Measurements from ENCODE around the gene KRTAP10-3. TPM values are rescaled to one million over a fixed set of nuclear protein-coding genes. Genes with fewer than 3 reads are reported as not detected.

The KRTAP10-3 gene
- polyA plus RNA-seq, 1 of the 3 experiments (the other 2 are of a cell fraction) = not detected

DNA sequence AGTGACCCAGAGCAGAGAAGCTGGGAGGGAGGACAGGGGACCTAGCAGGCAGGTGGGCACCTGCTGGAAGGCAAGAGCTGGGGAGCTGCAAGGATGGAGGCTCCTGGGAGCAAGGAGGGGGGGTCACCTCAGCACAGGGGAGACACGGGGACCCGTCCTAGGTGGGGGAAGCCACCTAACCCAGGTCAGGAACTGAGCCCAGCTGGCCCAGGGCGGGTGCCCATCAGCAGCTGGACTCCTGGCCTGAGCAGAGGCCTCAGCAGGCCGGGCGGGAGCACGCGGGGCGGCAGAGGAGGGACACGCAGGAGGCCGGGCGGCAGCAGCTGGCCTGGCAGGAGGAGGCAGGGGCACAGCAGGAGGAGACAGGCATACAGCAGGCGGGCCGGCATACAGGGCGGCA lies 19.5 kb downstream of the KRTAP10-3 start:
- no peak overlapping the region for H3K27ac ChIP-seq (ENCODE audit: low read depth in 2 of 2, low read length in 1 of 2)
- H3K36me3 ChIP-seq (replicated peaks in 1 of 2; ENCODE audit: control insufficient read depth in 1 of 2, insufficient read depth in 2 of 2, low read length in 1 of 2) = no peaks in the 10 kb centered on the region
- ChIA-PET CTCF (no interaction called here), POLR2A (no interaction called here)
- no peaks in the 10 kb centered on the region for H3F3A ChIP-seq (replicated peaks; ENCODE audit: insufficient read depth)
- TF ChIP-seq RXRA (IDR thresholded peaks at IDR 0.05; ENCODE audit: borderline replicate concordance, low read depth) (no peak), MEF2A (IDR thresholded peaks at IDR 0.05; ENCODE audit: borderline replicate concordance, low read depth) (no peak), SMC3 (IDR thresholded peaks at IDR 0.05; ENCODE audit: low read depth, low read length) (no peak), TEAD4 (IDR thresholded peaks at IDR 0.05; ENCODE audit: borderline replicate concordance, insufficient read depth) (no peak)
- TF ChIP-seq, protein P1, sequence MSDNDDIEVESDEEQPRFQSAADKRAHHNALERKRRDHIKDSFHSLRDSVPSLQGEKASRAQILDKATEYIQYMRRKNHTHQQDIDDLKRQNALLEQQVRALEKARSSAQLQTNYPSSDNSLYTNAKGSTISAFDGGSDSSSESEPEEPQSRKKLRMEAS (IDR thresholded peaks at IDR 0.05; ENCODE audit: low read depth) = no peak
- no peaks in the 10 kb centered on the region for H3K9me3 ChIP-seq
- no peak overlapping the region for H3K4me3 ChIP-seq (ENCODE audit: low read depth in 2 of 2, low read length in 1 of 2)
- H3K4me1 ChIP-seq (ENCODE audit: control insufficient read depth in 1 of 2, insufficient read depth in 2 of 2, low read depth in 1 of 2, low read length in 1 of 2) = no peaks in the 10 kb centered on the region
- H3K79me2 ChIP-seq (ENCODE audit: insufficient read depth) = no peaks in the 10 kb centered on the region
- 13% methylated on average over 4 of the region's 14 CpGs for WGBS (ENCODE audit: low lambda C conversion rate)
- H3K9me2 ChIP-seq = no peaks in the 10 kb centered on the region
- no peak for DNase-seq
- no peak overlapping the region for H3K4me2 ChIP-seq
- H2AFZ ChIP-seq (ENCODE audit: low read depth) = no peak overlapping the region
- no peaks in the 10 kb centered on the region for H4K20me1 ChIP-seq (ENCODE audit: insufficient read depth)
- no peak overlapping the region for H3K9ac ChIP-seq
- peaks cover 17% of the 10 kb centered on the region; the same call in 1 of the 2 replicates for H3K27me3 ChIP-seq (ENCODE audit: insufficient read depth)

DNA sequence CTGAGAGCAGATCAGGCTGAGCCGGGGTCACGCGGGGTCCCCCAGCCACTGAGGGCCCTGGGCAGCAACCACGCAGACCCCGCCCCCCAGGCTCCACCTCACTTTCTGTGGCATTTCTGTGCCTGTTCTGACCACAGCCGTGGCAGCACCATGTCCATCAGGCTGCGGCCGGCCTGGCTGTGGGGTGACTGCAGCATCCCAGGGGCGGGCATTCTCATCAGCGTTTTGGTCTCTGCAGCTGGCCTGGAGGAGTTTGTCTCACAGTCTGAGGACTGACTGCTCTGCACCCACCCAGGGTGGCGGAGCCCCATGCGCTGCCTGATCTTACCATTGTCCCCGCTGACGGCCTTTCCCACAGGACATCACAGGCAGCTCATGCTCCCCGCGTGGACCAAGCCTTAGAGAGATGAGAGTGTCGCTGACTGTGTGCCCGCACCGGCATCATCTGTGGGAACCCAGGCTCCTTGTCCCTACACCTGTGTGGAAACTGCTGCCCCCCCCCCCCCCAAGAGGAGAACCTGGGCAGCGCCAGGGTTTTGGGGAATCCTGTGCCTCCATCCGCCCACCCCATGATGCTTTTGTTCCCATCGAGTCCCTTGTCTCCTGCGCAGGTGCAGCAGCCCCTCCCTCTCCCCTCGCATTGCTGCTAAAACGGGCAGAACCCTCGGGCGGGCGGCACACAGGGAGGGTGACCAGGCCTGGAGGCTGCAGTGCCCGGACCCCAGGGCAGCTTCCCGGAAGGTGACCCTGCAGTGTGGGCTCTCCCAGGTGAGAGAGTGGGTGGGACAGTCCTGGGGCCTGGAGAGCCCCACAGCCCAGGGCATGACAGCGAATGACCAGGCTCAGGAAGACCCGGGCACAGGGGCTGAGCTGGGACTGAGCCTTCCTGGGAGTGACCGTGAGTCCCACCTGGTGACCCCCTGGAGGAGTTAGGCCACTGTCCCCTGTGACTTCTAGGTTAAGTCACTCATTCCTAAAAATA lies 20.4 kb downstream of the KRTAP10-3 start:
- WGBS (ENCODE audit: low lambda C conversion rate) = 18% methylated on average over 11 of the region's 33 CpGs
- ChIA-PET CTCF (interaction anchor here (0.9 kb wide), 1 partner anchor 28 kb away, joined by 3 read pairs; no protein-coding TSS in a partner anchor), POLR2A (no interaction called here)
- Histone ChIP-seq H3K9me3 (no peaks in the 10 kb centered on the region), H3K4me2 (no peak overlapping the region), H3K79me2 (ENCODE audit: insufficient read depth) (no peaks in the 10 kb centered on the region), H4K20me1 (ENCODE audit: insufficient read depth) (no peaks in the 10 kb centered on the region), H3K27ac (ENCODE audit: low read depth in 2 of 2, low read length in 1 of 2) (no peak overlapping the region), H3K4me1 (ENCODE audit: control insufficient read depth in 1 of 2, insufficient read depth in 2 of 2, low read depth in 1 of 2, low read length in 1 of 2) (no peaks in the 10 kb centered on the region), H3K36me3 (replicated peaks in 1 of 2; ENCODE audit: control insufficient read depth in 1 of 2, insufficient read depth in 2 of 2, low read length in 1 of 2) (no peaks in the 10 kb centered on the region), H3K27me3 (ENCODE audit: insufficient read depth) (peaks cover 19% of the 10 kb centered on the region; the same call in 1 of the 2 replicates), H2AFZ (ENCODE audit: low read depth) (no peak overlapping the region), H3K9me2 (no peaks in the 10 kb centered on the region), H3K4me3 (ENCODE audit: low read depth in 2 of 2, low read length in 1 of 2) (no peak overlapping the region), H3K9ac (no peak overlapping the region), H3F3A (replicated peaks; ENCODE audit: insufficient read depth) (no peaks in the 10 kb centered on the region)
- no peak for DNase-seq
- TF ChIP-seq MXI1 (IDR thresholded peaks at IDR 0.05; ENCODE audit: low read depth, low read length) (no peak), JUND (IDR thresholded peaks at IDR 0.05) (no peak), NFIC (IDR thresholded peaks at IDR 0.05; ENCODE audit: borderline replicate concordance) (no peak), TAF1 (IDR thresholded peaks at IDR 0.05; ENCODE audit: borderline replicate concordance, low read depth, low read length) (no peak), GABPA (IDR thresholded peaks at IDR 0.05; ENCODE audit: low read depth) (no peak), EZH2phosphoT487 (IDR thresholded peaks at IDR 0.05; ENCODE audit: borderline replicate concordance, low read depth) (no peak), NRF1 (IDR thresholded peaks at IDR 0.05; ENCODE audit: low read depth, low read length) (no peak), RAD21 (IDR thresholded peaks at IDR 0.05; ENCODE audit: low read length) (no peak), FOXM1 (IDR thresholded peaks at IDR 0.05; ENCODE audit: low read depth) (no peak), CHD2 (IDR thresholded peaks at IDR 0.05; ENCODE audit: low read length, partially characterized antibody) (no peak), FOXJ3 (CRISPR knock-in tag; IDR thresholded peaks at IDR 0.05) (no peak), SIN3A (IDR thresholded peaks at IDR 0.05; ENCODE audit: borderline replicate concordance, low read depth, low read length) (no peak), SMC3 (IDR thresholded peaks at IDR 0.05; ENCODE audit: low read depth, low read length) (no peak), RFX5 (IDR thresholded peaks at IDR 0.05; ENCODE audit: low read length) (no peak), EP300 (IDR thresholded peaks at IDR 0.05; ENCODE audit: borderline replicate concordance in 1 of 2, low read depth in 1 of 2, low read length in 1 of 2) (no peak)
- TF ChIP-seq, protein P2, sequence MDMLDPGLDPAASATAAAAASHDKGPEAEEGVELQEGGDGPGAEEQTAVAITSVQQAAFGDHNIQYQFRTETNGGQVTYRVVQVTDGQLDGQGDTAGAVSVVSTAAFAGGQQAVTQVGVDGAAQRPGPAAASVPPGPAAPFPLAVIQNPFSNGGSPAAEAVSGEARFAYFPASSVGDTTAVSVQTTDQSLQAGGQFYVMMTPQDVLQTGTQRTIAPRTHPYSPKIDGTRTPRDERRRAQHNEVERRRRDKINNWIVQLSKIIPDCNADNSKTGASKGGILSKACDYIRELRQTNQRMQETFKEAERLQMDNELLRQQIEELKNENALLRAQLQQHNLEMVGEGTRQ (IDR thresholded peaks at IDR 0.05; ENCODE audit: borderline replicate concordance, low read depth, low read length) = no peak
- TF ChIP-seq, protein P3, sequence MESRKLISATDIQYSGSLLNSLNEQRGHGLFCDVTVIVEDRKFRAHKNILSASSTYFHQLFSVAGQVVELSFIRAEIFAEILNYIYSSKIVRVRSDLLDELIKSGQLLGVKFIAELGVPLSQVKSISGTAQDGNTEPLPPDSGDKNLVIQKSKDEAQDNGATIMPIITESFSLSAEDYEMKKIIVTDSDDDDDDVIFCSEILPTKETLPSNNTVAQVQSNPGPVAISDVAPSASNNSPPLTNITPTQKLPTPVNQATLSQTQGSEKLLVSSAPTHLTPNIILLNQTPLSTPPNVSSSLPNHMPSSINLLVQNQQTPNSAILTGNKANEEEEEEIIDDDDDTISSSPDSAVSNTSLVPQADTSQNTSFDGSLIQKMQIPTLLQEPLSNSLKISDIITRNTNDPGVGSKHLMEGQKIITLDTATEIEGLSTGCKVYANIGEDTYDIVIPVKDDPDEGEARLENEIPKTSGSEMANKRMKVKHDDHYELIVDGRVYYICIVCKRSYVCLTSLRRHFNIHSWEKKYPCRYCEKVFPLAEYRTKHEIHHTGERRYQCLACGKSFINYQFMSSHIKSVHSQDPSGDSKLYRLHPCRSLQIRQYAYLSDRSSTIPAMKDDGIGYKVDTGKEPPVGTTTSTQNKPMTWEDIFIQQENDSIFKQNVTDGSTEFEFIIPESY (IDR thresholded peaks at IDR 0.05; ENCODE audit: borderline replicate concordance, low read depth) = no peak
- TF ChIP-seq, protein P1 (IDR thresholded peaks at IDR 0.05; ENCODE audit: low read depth) = no peak
- TF ChIP-seq, protein P4, sequence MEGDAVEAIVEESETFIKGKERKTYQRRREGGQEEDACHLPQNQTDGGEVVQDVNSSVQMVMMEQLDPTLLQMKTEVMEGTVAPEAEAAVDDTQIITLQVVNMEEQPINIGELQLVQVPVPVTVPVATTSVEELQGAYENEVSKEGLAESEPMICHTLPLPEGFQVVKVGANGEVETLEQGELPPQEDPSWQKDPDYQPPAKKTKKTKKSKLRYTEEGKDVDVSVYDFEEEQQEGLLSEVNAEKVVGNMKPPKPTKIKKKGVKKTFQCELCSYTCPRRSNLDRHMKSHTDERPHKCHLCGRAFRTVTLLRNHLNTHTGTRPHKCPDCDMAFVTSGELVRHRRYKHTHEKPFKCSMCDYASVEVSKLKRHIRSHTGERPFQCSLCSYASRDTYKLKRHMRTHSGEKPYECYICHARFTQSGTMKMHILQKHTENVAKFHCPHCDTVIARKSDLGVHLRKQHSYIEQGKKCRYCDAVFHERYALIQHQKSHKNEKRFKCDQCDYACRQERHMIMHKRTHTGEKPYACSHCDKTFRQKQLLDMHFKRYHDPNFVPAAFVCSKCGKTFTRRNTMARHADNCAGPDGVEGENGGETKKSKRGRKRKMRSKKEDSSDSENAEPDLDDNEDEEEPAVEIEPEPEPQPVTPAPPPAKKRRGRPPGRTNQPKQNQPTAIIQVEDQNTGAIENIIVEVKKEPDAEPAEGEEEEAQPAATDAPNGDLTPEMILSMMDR (IDR thresholded peaks at IDR 0.05) = no peak

Data from SK-N-SH (cell line).